Fibroblast of the aortic adventitia (primary cell): Measurements from ENCODE around the gene SMG7. TPM values are rescaled to one million over a fixed set of nuclear protein-coding genes. Genes with fewer than 3 reads are reported as not detected.

Experiments used
- DNase-seq: peaks from one replicate; pipeline ENCODE4 v3.0.0-alpha.2; 2010; ENCODE audit warnings: low read depth
- H3K4me3 ChIP-seq: 2 replicates; pipeline ENCODE4 v1.5.1; 2011; ENCODE audit warnings: low read depth, mild to moderate bottlenecking, control low read depth, low read length, moderate library complexity
- total RNA-seq: library from RNA; depleted of rRNA; stranded (reverse); fragments of >200 nt; gene quantifications from 2 replicates; pipeline ENCODE4 v1.2.3, GENCODE V29; 2012; ENCODE audit warnings: low replicate concordance
- TF ChIP-seq, protein P1 (sequence below): IDR thresholded peaks from 2 replicates; pipeline ENCODE4 v1.5.1; 2011; ENCODE audit warnings: mild to moderate bottlenecking, low read length, control low read depth, inconsistent platforms; ENCODE audit not compliant: insufficient read depth

Gene SMG7
- total RNA-seq, 1 donor, result 29.0 TPM

DNA sequence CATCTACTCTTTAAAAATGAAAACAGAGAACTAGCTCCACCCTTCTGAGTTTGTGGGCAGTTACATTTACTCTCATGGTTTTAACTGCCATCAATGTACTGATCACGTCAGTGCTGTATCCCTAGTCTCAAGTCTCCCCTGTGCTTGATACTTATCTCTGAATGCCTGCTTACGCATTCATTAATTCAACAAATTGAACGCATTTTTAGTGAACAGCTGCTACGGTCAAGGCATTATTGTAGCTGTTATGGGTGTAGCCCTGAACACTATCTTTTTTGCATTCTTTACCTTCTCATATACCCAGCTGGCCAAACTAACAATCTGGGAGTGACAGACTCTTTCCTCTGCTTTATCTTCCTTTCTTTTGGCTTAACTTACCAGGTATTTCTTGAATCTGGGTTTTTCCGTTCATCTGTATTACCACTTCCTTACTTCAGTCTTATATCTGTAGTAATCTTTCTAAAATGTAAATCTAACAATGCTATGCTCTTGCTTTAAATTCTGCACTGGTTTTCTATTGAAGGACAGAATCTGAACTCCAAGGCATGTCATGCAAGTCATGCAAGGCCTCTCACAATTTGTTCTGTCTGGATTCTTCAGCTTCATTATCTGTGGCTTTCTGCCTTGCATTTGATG lies 33.3 kb downstream of the SMG7 start:
- H3K4me3 ChIP-seq, result no peak overlapping the region
- no peak for DNase-seq
- TF ChIP-seq, protein P1, sequence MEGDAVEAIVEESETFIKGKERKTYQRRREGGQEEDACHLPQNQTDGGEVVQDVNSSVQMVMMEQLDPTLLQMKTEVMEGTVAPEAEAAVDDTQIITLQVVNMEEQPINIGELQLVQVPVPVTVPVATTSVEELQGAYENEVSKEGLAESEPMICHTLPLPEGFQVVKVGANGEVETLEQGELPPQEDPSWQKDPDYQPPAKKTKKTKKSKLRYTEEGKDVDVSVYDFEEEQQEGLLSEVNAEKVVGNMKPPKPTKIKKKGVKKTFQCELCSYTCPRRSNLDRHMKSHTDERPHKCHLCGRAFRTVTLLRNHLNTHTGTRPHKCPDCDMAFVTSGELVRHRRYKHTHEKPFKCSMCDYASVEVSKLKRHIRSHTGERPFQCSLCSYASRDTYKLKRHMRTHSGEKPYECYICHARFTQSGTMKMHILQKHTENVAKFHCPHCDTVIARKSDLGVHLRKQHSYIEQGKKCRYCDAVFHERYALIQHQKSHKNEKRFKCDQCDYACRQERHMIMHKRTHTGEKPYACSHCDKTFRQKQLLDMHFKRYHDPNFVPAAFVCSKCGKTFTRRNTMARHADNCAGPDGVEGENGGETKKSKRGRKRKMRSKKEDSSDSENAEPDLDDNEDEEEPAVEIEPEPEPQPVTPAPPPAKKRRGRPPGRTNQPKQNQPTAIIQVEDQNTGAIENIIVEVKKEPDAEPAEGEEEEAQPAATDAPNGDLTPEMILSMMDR, result no peak

DNA sequence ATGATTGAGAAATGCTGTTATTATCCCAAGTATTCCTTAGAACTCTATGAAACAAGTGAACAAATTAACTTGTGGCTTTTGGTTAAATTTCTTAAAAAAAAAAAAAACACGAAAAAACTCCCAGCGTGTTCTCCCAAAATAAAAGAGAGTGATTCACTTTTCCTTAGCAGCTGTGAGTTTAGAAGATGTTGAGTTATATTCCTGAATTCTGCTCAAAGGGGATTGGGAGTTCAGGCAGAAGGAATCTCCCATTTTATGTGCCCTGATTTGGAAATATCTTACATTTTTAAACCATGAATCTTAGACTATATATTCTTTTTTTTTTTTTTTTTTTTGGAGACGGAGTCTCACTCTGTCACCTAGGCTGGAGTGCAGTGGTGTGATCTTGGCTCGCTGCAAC lies 34.3 kb downstream of the SMG7 start:
- DNase-seq, result no peak
- no peak overlapping the region for H3K4me3 ChIP-seq

DNA sequence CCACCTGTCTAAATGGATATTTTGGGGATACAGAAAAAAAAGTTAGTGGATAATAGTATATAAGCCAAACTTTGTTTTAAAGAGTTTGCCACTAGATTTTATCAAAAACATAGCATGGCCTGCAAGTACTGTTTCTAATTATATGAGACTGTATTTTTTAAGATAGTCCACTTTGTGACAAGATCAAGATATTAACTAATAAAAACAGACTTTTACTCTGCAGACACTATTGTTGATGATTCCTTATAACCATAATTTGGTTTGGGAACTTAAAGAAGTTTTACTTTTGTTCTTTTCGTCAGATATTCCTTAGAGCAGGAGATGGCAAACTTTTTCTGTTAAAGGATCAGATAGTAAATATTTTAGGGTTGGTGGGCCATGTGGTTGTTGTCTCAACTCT lies 36.4 kb downstream of the SMG7 start:
- TF ChIP-seq, protein P1, result no peak
- DNase-seq, result no peak
- H3K4me3 ChIP-seq, result no peak overlapping the region

More for the DNA sequence above, 34.3 kb downstream of the SMG7 start:
- TF ChIP-seq, protein P1, result no peak

DNA sequence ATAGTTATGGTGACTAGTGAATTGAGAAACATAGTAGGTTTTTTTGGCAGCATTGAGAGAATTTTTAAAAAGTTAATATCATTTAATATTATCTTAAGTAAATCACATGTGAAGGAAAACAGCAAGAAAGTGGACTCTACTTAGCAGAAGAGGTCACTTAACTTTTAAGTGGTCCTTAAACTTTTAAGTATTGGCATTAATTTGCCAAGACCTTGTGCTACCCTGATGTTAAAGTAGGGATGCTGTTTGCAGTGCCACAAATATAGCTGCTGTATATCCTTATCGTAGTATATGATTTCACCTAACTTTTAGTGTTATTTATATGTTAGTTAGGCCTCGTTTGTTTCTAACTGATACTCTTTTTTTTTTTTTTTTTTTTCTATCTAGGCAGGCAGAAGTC lies 40.2 kb downstream of the SMG7 start:
- no peak overlapping the region for H3K4me3 ChIP-seq
- no peak for DNase-seq
- TF ChIP-seq, protein P1, result no peak

DNA sequence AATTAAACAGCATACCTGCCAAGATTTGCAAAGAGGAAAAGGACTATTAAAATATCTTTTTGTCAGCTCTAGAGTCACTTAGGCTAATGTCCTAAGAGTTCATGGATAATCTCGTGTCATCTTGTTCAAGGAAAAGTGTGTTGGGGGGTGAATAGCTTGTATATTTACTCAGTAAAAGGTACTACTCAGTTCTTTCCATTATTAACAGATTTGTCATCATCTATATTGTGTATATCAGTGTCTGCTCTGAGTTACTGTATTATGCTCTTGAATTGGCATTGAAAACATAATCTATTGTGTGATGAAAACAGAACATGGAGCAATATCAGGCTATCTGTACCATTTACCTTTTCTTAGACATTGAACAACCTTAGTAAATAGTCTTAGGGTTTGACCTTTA lies 41.9 kb downstream of the SMG7 start:
- TF ChIP-seq, protein P1, result no peak
- no peak overlapping the region for H3K4me3 ChIP-seq
- DNase-seq, result no peak

DNA sequence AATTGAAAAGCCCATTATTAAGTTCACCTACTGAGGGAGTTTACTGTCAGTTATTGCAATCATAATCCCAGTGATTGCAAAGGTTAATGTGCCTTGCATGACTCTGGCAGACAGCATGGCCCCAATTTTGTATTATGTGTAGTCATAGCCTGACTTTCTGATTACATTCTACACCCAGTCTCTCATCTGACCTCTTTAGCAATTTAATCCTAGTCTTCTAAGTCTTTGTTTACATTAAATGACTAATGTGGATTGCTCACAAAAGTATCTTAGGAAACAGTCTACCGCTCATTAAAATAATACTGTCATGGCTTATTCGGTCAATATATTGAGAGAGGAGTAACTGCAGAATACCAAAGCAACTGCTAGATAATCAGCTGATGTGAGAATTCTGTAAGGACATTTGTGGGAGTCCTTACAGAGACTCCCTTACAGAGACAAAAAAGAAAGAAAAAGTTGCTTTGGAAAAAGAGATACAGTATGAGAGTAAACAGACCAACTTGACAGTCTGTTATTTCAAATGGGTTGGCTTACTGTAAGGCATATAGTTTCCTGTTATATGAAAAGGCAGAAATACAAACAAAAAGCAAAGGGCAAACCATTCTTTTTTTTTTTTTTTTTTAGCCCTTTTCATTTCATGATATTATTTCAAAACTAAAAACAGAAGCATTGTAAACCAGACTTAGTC lies 42.8 kb downstream of the SMG7 start:
- H3K4me3 ChIP-seq, result no peak overlapping the region
- TF ChIP-seq, protein P1, result no peak
- DNase-seq, result peak; percentile 74
